Natural killer cell treated with Interleukin-12 subunit alpha and Interleukin-12 subunit beta and Interleukin-15 and Interleukin-18, amount 100 ng/mL, for 72 hours (primary cell): ENCODE measurements around the gene RWDD3. TPM values are rescaled to one million over a fixed set of nuclear protein-coding genes. Genes with fewer than 3 reads are reported as not detected.

Experiments
- ATAC-seq, 2 donors: fragments of 150-1000 bp; cut with Tn5 transposase in 1 of 2; sonication (Bioruptor Pico), chemical (Tn5 transposase) in 1 of 2; 2 replicates each; pipeline ENCODE4 v1.10.0; 2021
- DNase-seq: peaks from one replicate; pipeline ENCODE4 v3.0.0; 2022; ENCODE audit warnings: low spot score
- H3K27ac Mint-ChIP-seq, 2 donors: 1 replicate in 1 of 2; 2 replicates in 1 of 2; pipeline ENCODE4 v1.8.0; 2022; ENCODE audit warnings: mixed read lengths in 2 of 2, mild to moderate bottlenecking in 1 of 2, moderate library complexity in 1 of 2
- H3K27me3 Mint-ChIP-seq, 2 donors: 1 replicate in 1 of 2; 2 replicates in 1 of 2; pipeline ENCODE4 v1.8.0; 2022; ENCODE audit warnings: mixed read lengths in 2 of 2
- H3K36me3 Mint-ChIP-seq: one replicate; pipeline ENCODE4 v1.8.0; 2022; ENCODE audit warnings: mixed read lengths
- H3K4me1 Mint-ChIP-seq, 2 donors: 1 replicate in 1 of 2; 2 replicates in 1 of 2; pipeline ENCODE4 v1.8.0; 2022; ENCODE audit warnings: low read depth in 2 of 2, mixed read lengths in 2 of 2, mild to moderate bottlenecking in 1 of 2
- H3K4me3 Mint-ChIP-seq: one replicate; pipeline ENCODE4 v1.8.0; 2022; ENCODE audit warnings: mixed read lengths
- H3K9me3 Mint-ChIP-seq: 2 replicates; pipeline ENCODE4 v1.8.0; 2022; ENCODE audit warnings: mixed read lengths
- total RNA-seq, 2 donors: library from RNA; stranded (reverse); gene quantifications; one replicate each; pipeline ENCODE4 v1.2.3, GENCODE V29; 2022

The RWDD3 gene
- total RNA-seq, result 10 to 100 TPM in 1 of 2 donors, 1 to 10 TPM in 1; 9.6 to 11.3 TPM

- H3K27ac Mint-ChIP-seq, result peak within 1 kb of the TSS; percentile 80 to 87
- peak; percentile 94 for DNase-seq
- peaks cover 14 to 19% of the 10 kb centered on the region in 2 donors for H3K4me1 Mint-ChIP-seq
- H3K36me3 Mint-ChIP-seq, result no peaks in the 10 kb centered on the region
- peak; percentile 98 for ATAC-seq
- H3K27me3 Mint-ChIP-seq, result peaks cover 17 to 20% of the 10 kb centered on the region in 2 donors
- peak within 1 kb of the TSS; percentile 95 for H3K4me3 Mint-ChIP-seq
- no peaks in the 10 kb centered on the region for H3K9me3 Mint-ChIP-seq
These were observed at the start of gene RWDD3 for GRCh38 chr1:95233737-95234500. RWDD3 (plus strand) TSS chr1:95234210; CDS start chr1:95234231, 21 bp downstream.

- Mint-ChIP-seq H3K27me3 (peaks cover 21 to 41% of the 10 kb centered on the region in 2 donors), H3K9me3 (peaks cover 10% of the 10 kb centered on the region), H3K27ac (no peak overlapping the region), H3K36me3 (no peaks in the 10 kb centered on the region), H3K4me1 (no peaks in the 10 kb centered on the region), H3K4me3 (no peak overlapping the region)
- no peak for DNase-seq
- no peak for ATAC-seq
These were observed 47.9 kb upstream of the RWDD3 start for GRCh38 chr1:95186149-95186548.

GRCh38 chr1:95193591-95193990, 40.4 kb upstream of the RWDD3 start:
- Mint-ChIP-seq H3K27me3 (peaks cover 13 to 18% of the 10 kb centered on the region in 2 donors), H3K4me3 (no peak overlapping the region), H3K9me3 (peaks cover 6% of the 10 kb centered on the region), H3K4me1 (no peaks in the 10 kb centered on the region), H3K36me3 (no peaks in the 10 kb centered on the region), H3K27ac (no peak overlapping the region)
- ATAC-seq, result no peak
- no peak for DNase-seq

GRCh38 chr1:95195046-95195445, 39.0 kb upstream of the RWDD3 start:
- H3K27me3 Mint-ChIP-seq, result peaks cover 7 to 19% of the 10 kb centered on the region in 2 donors
- no peak for ATAC-seq
- H3K27ac Mint-ChIP-seq, result no peak overlapping the region
- H3K4me1 Mint-ChIP-seq, result no peaks in the 10 kb centered on the region
- H3K4me3 Mint-ChIP-seq, result no peak overlapping the region
- no peaks in the 10 kb centered on the region for H3K9me3 Mint-ChIP-seq
- no peaks in the 10 kb centered on the region for H3K36me3 Mint-ChIP-seq
- no peak for DNase-seq

GRCh38 chr1:95196017-95196416, 38.0 kb upstream of the RWDD3 start:
- DNase-seq (no peak), ATAC-seq (no peak)
- H3K4me1 Mint-ChIP-seq, result no peaks in the 10 kb centered on the region
- H3K9me3 Mint-ChIP-seq, result no peaks in the 10 kb centered on the region
- peaks cover 7 to 19% of the 10 kb centered on the region in 2 donors for H3K27me3 Mint-ChIP-seq
- no peaks in the 10 kb centered on the region for H3K36me3 Mint-ChIP-seq
- H3K4me3 Mint-ChIP-seq, result no peak overlapping the region
- no peak overlapping the region for H3K27ac Mint-ChIP-seq

GRCh38 chr1:95197616-95198252, 36.3 kb upstream of the RWDD3 start:
- Mint-ChIP-seq H3K27me3 (peaks cover 7 to 19% of the 10 kb centered on the region in 2 donors), H3K9me3 (no peaks in the 10 kb centered on the region), H3K4me3 (no peak overlapping the region), H3K27ac (no peak overlapping the region), H3K4me1 (no peaks in the 10 kb centered on the region), H3K36me3 (no peaks in the 10 kb centered on the region)
- DNase-seq (no peak), ATAC-seq (no peak)

GRCh38 chr1:95201905-95202304, 32.1 kb upstream of the RWDD3 start:
- DNase-seq (no peak), ATAC-seq (no peak)
- Mint-ChIP-seq H3K4me1 (no peaks in the 10 kb centered on the region), H3K9me3 (no peaks in the 10 kb centered on the region), H3K27ac (no peak overlapping the region), H3K27me3 (peaks cover 15 to 39% of the 10 kb centered on the region in 2 donors), H3K4me3 (no peak overlapping the region), H3K36me3 (no peaks in the 10 kb centered on the region)

- Mint-ChIP-seq H3K27ac (no peak overlapping the region), H3K4me1 (no peaks in the 10 kb centered on the region), H3K4me3 (no peak overlapping the region), H3K27me3 (peaks cover 8 to 44% of the 10 kb centered on the region in 2 donors), H3K9me3 (no peaks in the 10 kb centered on the region), H3K36me3 (no peaks in the 10 kb centered on the region)
- DNase-seq (no peak), ATAC-seq (no peak)
These were observed 30.0 kb upstream of the RWDD3 start for GRCh38 chr1:95203908-95204437.

GRCh38 chr1:95206514-95206913, 27.5 kb upstream of the RWDD3 start:
- DNase-seq (no peak), ATAC-seq (no peak)
- Mint-ChIP-seq H3K9me3 (no peaks in the 10 kb centered on the region), H3K36me3 (no peaks in the 10 kb centered on the region), H3K4me3 (no peak overlapping the region), H3K27me3 (peaks cover 11 to 37% of the 10 kb centered on the region in 2 donors), H3K27ac (no peak overlapping the region), H3K4me1 (no peaks in the 10 kb centered on the region)

- Mint-ChIP-seq H3K4me1 (no peaks in the 10 kb centered on the region), H3K4me3 (no peak overlapping the region), H3K9me3 (no peaks in the 10 kb centered on the region), H3K36me3 (no peaks in the 10 kb centered on the region), H3K27me3 (peaks cover 11 to 37% of the 10 kb centered on the region in 2 donors), H3K27ac (no peak overlapping the region)
- no peak for DNase-seq
- ATAC-seq, result no peak
These were observed 26.6 kb upstream of the RWDD3 start for GRCh38 chr1:95207223-95207935.

- no peaks in the 10 kb centered on the region for H3K4me1 Mint-ChIP-seq
- H3K9me3 Mint-ChIP-seq, result no peaks in the 10 kb centered on the region
- no peaks in the 10 kb centered on the region for H3K36me3 Mint-ChIP-seq
- H3K27me3 Mint-ChIP-seq, result peaks cover 13 to 44% of the 10 kb centered on the region in 2 donors
- DNase-seq (no peak), ATAC-seq (no peak)
- H3K4me3 Mint-ChIP-seq, result no peak overlapping the region
- no peak overlapping the region for H3K27ac Mint-ChIP-seq
These were observed 25.1 kb upstream of the RWDD3 start for GRCh38 chr1:95208876-95209275.

GRCh38 chr1:95209291-95209690, 24.7 kb upstream of the RWDD3 start:
- no peaks in the 10 kb centered on the region for H3K36me3 Mint-ChIP-seq
- H3K27ac Mint-ChIP-seq, result no peak overlapping the region
- peaks cover 13 to 46% of the 10 kb centered on the region in 2 donors for H3K27me3 Mint-ChIP-seq
- H3K4me3 Mint-ChIP-seq, result no peak overlapping the region
- DNase-seq (no peak), ATAC-seq (no peak)
- no peaks in the 10 kb centered on the region for H3K4me1 Mint-ChIP-seq
- no peaks in the 10 kb centered on the region for H3K9me3 Mint-ChIP-seq

GRCh38 chr1:95216292-95216990, 17.6 kb upstream of the RWDD3 start:
- no peak overlapping the region for H3K4me3 Mint-ChIP-seq
- H3K27ac Mint-ChIP-seq, result no peak overlapping the region

More at GRCh38 chr1:95216292-95216990, 17.6 kb upstream of the RWDD3 start:
- peaks cover 29 to 50% of the 10 kb centered on the region in 2 donors for H3K27me3 Mint-ChIP-seq
- H3K36me3 Mint-ChIP-seq, result no peaks in the 10 kb centered on the region
- ATAC-seq, result no peak
- peaks cover 7% of the 10 kb centered on the region for H3K9me3 Mint-ChIP-seq
- no peak for DNase-seq
- no peaks in the 10 kb centered on the region for H3K4me1 Mint-ChIP-seq
